ENCODE results near the gene LRP5.

Gene LRP5

GRCh38 chr11:68357568-68357967, 45.2 kb downstream of the LRP5 start:
- Histone ChIP-seq H3K9ac (ENCODE audit: low read depth, low read length, poor library complexity, severe bottlenecking) (no peak overlapping the region), H3K4me3 (ENCODE audit: low read length, poor library complexity, severe bottlenecking) (no peak overlapping the region), H3K36me3 (ENCODE audit: insufficient read depth, low read length) (peaks cover 58% of the 10 kb centered on the region; the same call in 1 of the 2 replicates), H3K4me1 (ENCODE audit: insufficient read depth, low read length, poor library complexity, severe bottlenecking) (no peaks in the 10 kb centered on the region), H3K27me3 (ENCODE audit: insufficient read depth, low read length, poor library complexity, severe bottlenecking) (no peaks in the 10 kb centered on the region), H4K20me1 (ENCODE audit: insufficient read depth, low read length, poor library complexity, severe bottlenecking) (peaks cover 13% of the 10 kb centered on the region), H2AFZ (ENCODE audit: low read length) (no peak overlapping the region), H3K4me2 (ENCODE audit: low read depth, low read length, poor library complexity, severe bottlenecking) (no peak overlapping the region), H3K9me2 (replicated peaks; ENCODE audit: low read depth, low read length) (no peaks in the 10 kb centered on the region), H3K9me3 (ENCODE audit: insufficient read depth, low read depth, low read length) (no peaks in the 10 kb centered on the region), H3F3A (ENCODE audit: low read depth) (no peaks in the 10 kb centered on the region), H3K79me2 (ENCODE audit: insufficient read depth, low read length) (peaks cover 8% of the 10 kb centered on the region; the same call in 1 of the 2 replicates)
- TF ChIP-seq EZH2phosphoT487 (IDR thresholded peaks at IDR 0.05; ENCODE audit: borderline replicate concordance), result no peak

- H3K36me3 ChIP-seq (ENCODE audit: insufficient read depth, low read length), result peaks cover 59% of the 10 kb centered on the region; the same call in 1 of the 2 replicates
- H4K20me1 ChIP-seq (ENCODE audit: insufficient read depth, low read length, poor library complexity, severe bottlenecking), result peaks cover 9% of the 10 kb centered on the region
- TF ChIP-seq CTCF (conservative IDR thresholded peaks at IDR 0.05; ENCODE audit: low read length) (no peak), EZH2phosphoT487 (IDR thresholded peaks at IDR 0.05; ENCODE audit: borderline replicate concordance) (no peak)
- H3K4me2 ChIP-seq (ENCODE audit: low read depth, low read length, poor library complexity, severe bottlenecking), result no peak overlapping the region
- no peak overlapping the region for H3K4me3 ChIP-seq (ENCODE audit: low read length, poor library complexity, severe bottlenecking)
- no peak overlapping the region for H3K9ac ChIP-seq (ENCODE audit: low read depth, low read length, poor library complexity, severe bottlenecking)
- H3F3A ChIP-seq (ENCODE audit: low read depth), result no peaks in the 10 kb centered on the region
- no peaks in the 10 kb centered on the region for H3K9me3 ChIP-seq (ENCODE audit: insufficient read depth, low read depth, low read length)
- no peaks in the 10 kb centered on the region for H3K9me2 ChIP-seq (replicated peaks; ENCODE audit: low read depth, low read length)
- no peak overlapping the region for H2AFZ ChIP-seq (ENCODE audit: low read length)
- no peaks in the 10 kb centered on the region for H3K27me3 ChIP-seq (ENCODE audit: insufficient read depth, low read length, poor library complexity, severe bottlenecking)
- H3K4me1 ChIP-seq (ENCODE audit: insufficient read depth, low read length, poor library complexity, severe bottlenecking), result no peaks in the 10 kb centered on the region
- peaks cover under 1% of the 10 kb centered on the region; the same call in 1 of the 2 replicates for H3K79me2 ChIP-seq (ENCODE audit: insufficient read depth, low read length)
Observed at GRCh38 chr11:68358416-68358815, 46.0 kb downstream of the LRP5 start.

GRCh38 chr11:68361702-68362101, 49.3 kb downstream of the LRP5 start:
- H3K9me2 ChIP-seq (replicated peaks; ENCODE audit: low read depth, low read length), result no peaks in the 10 kb centered on the region
- H3K4me1 ChIP-seq (ENCODE audit: insufficient read depth, low read length, poor library complexity, severe bottlenecking), result no peaks in the 10 kb centered on the region
- no peak overlapping the region for H3K9ac ChIP-seq (ENCODE audit: low read depth, low read length, poor library complexity, severe bottlenecking)
- H4K20me1 ChIP-seq (ENCODE audit: insufficient read depth, low read length, poor library complexity, severe bottlenecking), result no peaks in the 10 kb centered on the region
- H2AFZ ChIP-seq (ENCODE audit: low read length), result no peak overlapping the region
- H3K4me3 ChIP-seq (ENCODE audit: low read length, poor library complexity, severe bottlenecking), result no peak overlapping the region
- TF ChIP-seq CTCF (conservative IDR thresholded peaks at IDR 0.05; ENCODE audit: low read length) (no peak), EZH2phosphoT487 (IDR thresholded peaks at IDR 0.05; ENCODE audit: borderline replicate concordance) (no peak)
- no peaks in the 10 kb centered on the region for H3K9me3 ChIP-seq (ENCODE audit: insufficient read depth, low read depth, low read length)
- H3F3A ChIP-seq (ENCODE audit: low read depth), result no peaks in the 10 kb centered on the region
- H3K4me2 ChIP-seq (ENCODE audit: low read depth, low read length, poor library complexity, severe bottlenecking), result no peak overlapping the region
- H3K36me3 ChIP-seq (ENCODE audit: insufficient read depth, low read length), result peaks cover 53% of the 10 kb centered on the region; the same call in 1 of the 2 replicates
- H3K27me3 ChIP-seq (ENCODE audit: insufficient read depth, low read length, poor library complexity, severe bottlenecking), result no peaks in the 10 kb centered on the region
- H3K79me2 ChIP-seq (ENCODE audit: insufficient read depth, low read length), result no peaks in the 10 kb centered on the region

GRCh38 chr11:68362801-68363379, 50.5 kb downstream of the LRP5 start:
- H3F3A ChIP-seq (ENCODE audit: low read depth), result no peaks in the 10 kb centered on the region
- no peak overlapping the region for H2AFZ ChIP-seq (ENCODE audit: low read length)
- H3K4me3 ChIP-seq (ENCODE audit: low read length, poor library complexity, severe bottlenecking), result no peak overlapping the region
- no peaks in the 10 kb centered on the region for H3K27me3 ChIP-seq (ENCODE audit: insufficient read depth, low read length, poor library complexity, severe bottlenecking)
- no peaks in the 10 kb centered on the region for H3K79me2 ChIP-seq (ENCODE audit: insufficient read depth, low read length)
- H3K36me3 ChIP-seq (ENCODE audit: insufficient read depth, low read length), result peaks cover 58% of the 10 kb centered on the region; the same call in 1 of the 2 replicates
- H3K9ac ChIP-seq (ENCODE audit: low read depth, low read length, poor library complexity, severe bottlenecking), result no peak overlapping the region
- H3K9me3 ChIP-seq (ENCODE audit: insufficient read depth, low read depth, low read length), result no peaks in the 10 kb centered on the region
- H3K4me1 ChIP-seq (ENCODE audit: insufficient read depth, low read length, poor library complexity, severe bottlenecking), result no peaks in the 10 kb centered on the region
- TF ChIP-seq EZH2phosphoT487 (IDR thresholded peaks at IDR 0.05; ENCODE audit: borderline replicate concordance), result no peak
- TF ChIP-seq CTCF (conservative IDR thresholded peaks at IDR 0.05; ENCODE audit: low read length), result no peak
- no peak overlapping the region for H3K4me2 ChIP-seq (ENCODE audit: low read depth, low read length, poor library complexity, severe bottlenecking)
- no peaks in the 10 kb centered on the region for H3K9me2 ChIP-seq (replicated peaks; ENCODE audit: low read depth, low read length)
- H4K20me1 ChIP-seq (ENCODE audit: insufficient read depth, low read length, poor library complexity, severe bottlenecking), result no peaks in the 10 kb centered on the region

All from Loucy (cell line).